Esophagus squamous epithelium (tissue), 4 donors: ENCODE data around the gene GLG1.

Source experiments
- CTCF ChIP-seq, 6 experiments: fragments of 450-650 bp in 4 of 6; fragments of 200-600 bp in 2 of 6; sonication (generic) in 2 of 6; IDR thresholded peaks; one replicate each; pipeline ENCODE4 v1.5.1; 2016 to 2019; ENCODE audit warnings: antibody characterized with exemption in 6 of 6, mild to moderate bottlenecking in 4 of 6, moderate library complexity in 4 of 6
- POLR2A ChIP-seq, 4 donors: fragments of 450-650 bp; IDR thresholded peaks; one replicate each; pipeline ENCODE4 v1.6.1; 2017; ENCODE audit warnings: antibody characterized with exemption in 4 of 4, mild to moderate bottlenecking in 4 of 4, moderate library complexity in 3 of 4

- TF ChIP-seq CTCF (IDR thresholded peaks at IDR 0.05) (no peak), POLR2A (IDR thresholded peaks at IDR 0.05) (no peak)
These were observed 101.9 kb downstream of the GLG1 start for GRCh38 chr16:74505011-74505410.
